KMS-11 (cell line): Measurements from ENCODE around the gene CEBPZOS.
A peak's percentile ranks its signal among the peaks of the same experiment; 100 is the strongest.

ENCODE experiments used
- H2AFZ ChIP-seq: fragments of 200-600 bp; sonication (generic); 2 replicates; pipeline ENCODE4 v1.6.1; 2016; ENCODE audit warnings: antibody characterized with exemption, mixed run types, low read depth
- H3K27ac ChIP-seq: fragments of 200-600 bp; sonication (generic); 2 replicates; pipeline ENCODE4 v1.6.1; 2016; ENCODE audit warnings: mild to moderate bottlenecking, mixed run types
- H3K27me3 ChIP-seq: fragments of 200-600 bp; sonication (generic); 2 replicates; pipeline ENCODE4 v1.6.1; 2017; ENCODE audit warnings: mild to moderate bottlenecking, low read depth, mixed run types, moderate library complexity; ENCODE audit not compliant: insufficient read depth
- H3K36me3 ChIP-seq: fragments of 200-600 bp; sonication (generic); 2 replicates; pipeline ENCODE4 v1.6.1; 2017; ENCODE audit warnings: mild to moderate bottlenecking, mixed run types; ENCODE audit not compliant: insufficient read depth
- H3K4me1 ChIP-seq: fragments of 200-600 bp; sonication (generic); 2 replicates; pipeline ENCODE4 v1.6.1; 2016; ENCODE audit warnings: mild to moderate bottlenecking, low read depth, mixed run types; ENCODE audit not compliant: poor library complexity, severe bottlenecking
- H3K4me2 ChIP-seq: fragments of 200-600 bp; sonication (generic); 2 replicates; pipeline ENCODE4 v1.7.0; 2016; ENCODE audit warnings: mild to moderate bottlenecking, mixed run types
- H3K4me3 ChIP-seq: fragments of 200-600 bp; sonication (generic); IDR thresholded peaks from 2 replicates; pipeline ENCODE4 v1.6.1; 2017; ENCODE audit warnings: low read depth, low read length, mixed read lengths; ENCODE audit not compliant: insufficient read depth
- H3K79me2 ChIP-seq: fragments of 200-600 bp; sonication (generic); 2 replicates; pipeline ENCODE4 v1.6.1; 2016; ENCODE audit warnings: low read depth, mixed run types; ENCODE audit not compliant: insufficient read depth
- H3K9ac ChIP-seq: fragments of 200-600 bp; sonication (generic); 2 replicates; pipeline ENCODE4 v1.6.1; 2016; ENCODE audit warnings: mild to moderate bottlenecking, mixed run types
- H4K20me1 ChIP-seq: fragments of 200-600 bp; sonication (generic); 2 replicates; pipeline ENCODE4 v1.6.1; 2016; ENCODE audit warnings: mild to moderate bottlenecking, mixed run types; ENCODE audit not compliant: insufficient read depth
- TF ChIP-seq, protein P1 (sequence below): fragments of 200-600 bp; sonication (generic); conservative IDR thresholded peaks from 2 replicates; pipeline ENCODE4 v1.6.1; 2017; ENCODE audit warnings: low read depth, mild to moderate bottlenecking, antibody characterized with exemption, low read length, moderate library complexity, mixed read lengths

CEBPZOS gene

DNA sequence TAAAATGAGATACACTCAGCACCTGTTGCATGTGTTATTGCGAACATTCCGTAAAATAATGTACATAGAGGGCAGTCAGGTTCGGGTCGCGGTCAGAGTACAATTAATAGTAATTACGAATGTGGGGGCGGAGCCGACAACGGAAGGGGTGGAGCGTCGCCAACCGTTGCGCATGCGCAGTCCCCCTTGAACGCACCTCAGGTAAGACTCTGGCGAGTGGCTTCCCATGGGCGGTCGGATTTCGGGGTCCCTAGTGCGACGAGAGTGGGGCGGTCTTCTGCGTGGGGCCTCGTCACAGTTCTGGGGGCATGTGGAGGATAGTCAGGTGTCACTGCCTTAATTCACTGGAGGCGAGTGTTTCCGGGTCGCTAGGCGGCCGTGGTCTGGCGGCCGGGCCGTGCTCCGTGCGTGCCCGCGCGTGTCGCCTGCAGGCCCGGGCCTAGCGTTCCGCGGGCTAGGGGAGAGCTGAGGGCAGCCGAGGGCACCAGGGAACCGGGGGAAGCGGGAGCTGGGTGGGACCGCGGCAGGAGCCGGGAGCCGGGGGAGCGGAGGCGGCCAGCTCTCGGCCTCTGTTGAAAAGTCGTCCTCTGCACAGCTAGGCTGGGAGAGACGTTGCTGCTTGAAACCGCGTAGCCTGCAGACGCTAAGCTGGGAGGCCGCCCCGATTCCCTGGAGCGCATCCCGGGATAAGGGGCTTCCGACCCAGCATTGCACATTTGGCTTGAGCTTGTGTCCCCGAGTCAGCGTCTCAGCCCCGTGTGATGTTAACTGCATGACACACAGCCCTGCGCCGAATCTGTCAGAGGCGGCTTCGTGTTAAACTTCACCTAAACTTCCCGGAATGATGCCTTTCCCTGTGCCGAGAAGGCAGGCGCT, at the start of gene CEBPZOS:
Gene CEBPZOS, plus strand, starts transcription at position 177 of the 876 bp plus-strand sequence. CDS start 3,209 bp downstream, outside the sequence.
- Histone ChIP-seq H3K9ac (peak within 1 kb of the TSS; percentile 81), H3K4me2 (peak within 1 kb of the TSS; percentile 87), H3K79me2 (peaks cover 24% of the 10 kb centered on the region), H2AFZ (peak within 1 kb of the TSS; percentile 95), H3K4me1 (peaks cover 17% of the 10 kb centered on the region), H3K27me3 (no peaks in the 10 kb centered on the region), H3K27ac (peak within 1 kb of the TSS; percentile 48), H3K36me3 (no peaks in the 10 kb centered on the region), H3K4me3 (no peak within 1 kb of the TSS), H4K20me1 (no peaks in the 10 kb centered on the region)
- TF ChIP-seq, protein P1, sequence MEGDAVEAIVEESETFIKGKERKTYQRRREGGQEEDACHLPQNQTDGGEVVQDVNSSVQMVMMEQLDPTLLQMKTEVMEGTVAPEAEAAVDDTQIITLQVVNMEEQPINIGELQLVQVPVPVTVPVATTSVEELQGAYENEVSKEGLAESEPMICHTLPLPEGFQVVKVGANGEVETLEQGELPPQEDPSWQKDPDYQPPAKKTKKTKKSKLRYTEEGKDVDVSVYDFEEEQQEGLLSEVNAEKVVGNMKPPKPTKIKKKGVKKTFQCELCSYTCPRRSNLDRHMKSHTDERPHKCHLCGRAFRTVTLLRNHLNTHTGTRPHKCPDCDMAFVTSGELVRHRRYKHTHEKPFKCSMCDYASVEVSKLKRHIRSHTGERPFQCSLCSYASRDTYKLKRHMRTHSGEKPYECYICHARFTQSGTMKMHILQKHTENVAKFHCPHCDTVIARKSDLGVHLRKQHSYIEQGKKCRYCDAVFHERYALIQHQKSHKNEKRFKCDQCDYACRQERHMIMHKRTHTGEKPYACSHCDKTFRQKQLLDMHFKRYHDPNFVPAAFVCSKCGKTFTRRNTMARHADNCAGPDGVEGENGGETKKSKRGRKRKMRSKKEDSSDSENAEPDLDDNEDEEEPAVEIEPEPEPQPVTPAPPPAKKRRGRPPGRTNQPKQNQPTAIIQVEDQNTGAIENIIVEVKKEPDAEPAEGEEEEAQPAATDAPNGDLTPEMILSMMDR: no peak

DNA sequence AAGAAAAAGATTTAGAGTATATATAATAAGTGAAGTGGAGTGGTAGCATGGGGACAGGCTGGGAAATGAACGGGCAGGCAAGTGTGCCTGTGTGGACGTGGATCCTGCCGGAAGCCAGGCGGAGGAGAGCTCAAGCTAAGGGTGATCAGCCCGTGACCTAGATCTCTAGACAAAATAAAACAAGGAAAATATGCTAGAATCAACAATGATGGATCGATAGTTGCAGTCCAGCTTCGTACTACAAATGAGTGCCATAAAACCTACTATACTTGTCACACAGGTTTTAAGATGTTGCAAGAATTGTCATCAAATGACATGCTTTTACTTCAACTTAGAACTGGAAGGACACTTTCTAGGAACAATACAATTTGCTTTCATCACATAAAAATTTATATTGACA, 48.0 kb upstream of the CEBPZOS start:
- Histone ChIP-seq H3K27me3 (no peaks in the 10 kb centered on the region), H3K4me3 (no peak overlapping the region), H3K4me1 (no peaks in the 10 kb centered on the region), H3K9ac (no peak overlapping the region), H3K79me2 (0 out of 2 replicates have a peak, but pooled peaks cover 3% of the 10 kb centered on the region), H4K20me1 (no peaks in the 10 kb centered on the region), H2AFZ (no peak overlapping the region), H3K27ac (no peak overlapping the region), H3K36me3 (no peaks in the 10 kb centered on the region; the same call in 1 of the 2 replicates), H3K4me2 (no peak overlapping the region)
- TF ChIP-seq, protein P1: no peak

DNA sequence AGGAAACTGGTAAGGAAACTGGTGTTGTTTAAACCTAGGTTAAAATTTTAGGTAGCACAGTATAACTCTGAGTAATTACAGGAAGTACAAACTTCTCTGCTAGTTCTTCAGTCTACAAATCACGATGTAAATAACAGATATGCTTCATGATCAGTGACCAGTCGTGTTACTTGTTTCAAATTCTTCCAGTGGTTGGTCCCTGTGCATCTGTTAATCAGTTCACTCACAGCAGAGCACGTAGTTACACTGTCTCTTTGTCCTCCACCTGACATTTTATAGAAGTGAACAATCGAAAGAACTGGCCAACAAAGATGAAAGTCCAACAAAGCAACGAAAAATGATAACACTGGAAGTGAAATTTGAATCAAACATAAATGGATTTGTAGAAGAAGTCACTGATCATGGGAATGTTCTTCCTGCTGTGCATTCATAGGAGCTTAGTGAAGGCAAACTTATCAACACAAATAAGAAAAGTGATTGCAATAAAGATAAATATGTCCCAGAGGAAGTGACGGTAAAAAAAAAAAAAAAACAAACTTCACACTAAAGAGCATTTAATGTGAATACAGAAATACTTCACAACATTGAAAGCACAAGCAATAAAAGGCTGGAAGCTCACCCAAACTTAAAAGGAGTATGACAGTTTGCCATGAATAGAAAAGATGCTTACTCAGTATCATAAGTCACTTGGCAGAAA, 46.5 kb upstream of the CEBPZOS start:
- no peaks in the 10 kb centered on the region for H4K20me1 ChIP-seq
- no peak overlapping the region for H3K9ac ChIP-seq
- H3K4me3 ChIP-seq: no peak overlapping the region
- H3K4me2 ChIP-seq: no peak overlapping the region
- TF ChIP-seq, protein P1: no peak
- H3K36me3 ChIP-seq: no peaks in the 10 kb centered on the region; the same call in 1 of the 2 replicates
- no peak overlapping the region for H2AFZ ChIP-seq
- H3K4me1 ChIP-seq: peaks cover under 1% of the 10 kb centered on the region
- 0 out of 2 replicates have a peak, but pooled peaks cover 4% of the 10 kb centered on the region for H3K79me2 ChIP-seq
- H3K27ac ChIP-seq: no peak overlapping the region
- no peaks in the 10 kb centered on the region for H3K27me3 ChIP-seq

DNA sequence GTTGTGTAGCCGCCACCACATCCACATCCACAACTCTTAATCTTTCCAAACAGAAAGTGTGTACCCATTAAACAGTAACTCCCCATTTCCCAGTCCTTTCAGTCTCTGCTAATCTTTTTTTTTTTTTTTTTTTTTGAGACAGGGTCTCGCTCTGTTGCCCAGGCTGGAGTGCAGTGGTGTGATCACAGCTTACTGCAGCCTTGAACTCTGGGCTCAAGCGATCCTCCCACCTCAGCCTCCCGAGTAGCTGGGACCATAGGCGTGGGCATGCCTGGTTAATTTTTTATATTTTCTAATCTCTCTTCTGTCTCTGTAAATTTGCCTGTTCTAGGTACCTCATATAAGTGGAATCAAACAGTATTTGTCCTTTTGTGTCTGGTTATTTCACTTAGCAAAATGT, 43.1 kb upstream of the CEBPZOS start:
- peaks cover 18% of the 10 kb centered on the region; the same call in 1 of the 2 replicates for H3K79me2 ChIP-seq
- H4K20me1 ChIP-seq: no peaks in the 10 kb centered on the region
- H3K9ac ChIP-seq: no peak overlapping the region
- H3K4me3 ChIP-seq: no peak overlapping the region
- H3K4me1 ChIP-seq: peaks cover 19% of the 10 kb centered on the region
- no peak overlapping the region for H3K4me2 ChIP-seq
- TF ChIP-seq, protein P1: no peak
- no peak overlapping the region for H3K27ac ChIP-seq
- no peaks in the 10 kb centered on the region for H3K27me3 ChIP-seq
- H2AFZ ChIP-seq: no peak overlapping the region
- no peaks in the 10 kb centered on the region for H3K36me3 ChIP-seq
